ENCODE data around the gene SLC38A4. TPM values are rescaled to one million over a fixed set of nuclear protein-coding genes. Genes with fewer than 3 reads are reported as not detected.
A peak's percentile ranks its signal among the peaks of the same experiment; 100 is the strongest.

SLC38A4 gene
- total RNA-seq (2014; rRNA removed; shearing (Covaris generic)) = 12.5 and 13.3 TPM in 2 replicates
- polyA plus RNA-seq (2016; fragmentation: Nextera tagmentation; extraction: Ambion mirVana) = 5.8 and 6.2 TPM in 2 replicates
- long read RNA-seq = 0 reads

GRCh38 chr12:46825591-46826414 lies at the start of gene SLC38A4:
Gene SLC38A4 (minus strand): TSS chr12:46825997. CDS start chr12:46793071, 32,926 bp downstream.
- peak; percentile 99 for ATAC-seq

GRCh38 chr12:46875095-46875494 lies 49.3 kb upstream of the SLC38A4 start:
- H3K27me3 Mint-ChIP-seq (ENCODE audit: insufficient read depth, low read depth, poor library complexity) = peaks cover 2% of the 10 kb centered on the region
- TF ChIP-seq ZNF114 (CRISPR knock-in tag; IDR thresholded peaks at IDR 0.05) (no peak), CTCF (conservative IDR thresholded peaks at IDR 0.05; ENCODE audit: low read depth in 2 of 2) (no peak), CREB1 (CRISPR knock-in tag; IDR thresholded peaks at IDR 0.05; ENCODE audit: low read depth) (no peak), NANOG (IDR thresholded peaks at IDR 0.05; ENCODE audit: borderline replicate concordance) (no peak), STAT1 (IDR thresholded peaks at IDR 0.05; ENCODE audit: unreplicated experiment) (no peak), POLR2AphosphoS5 (IDR thresholded peaks at IDR 0.05; ENCODE audit: low read depth) (no peak)

More at GRCh38 chr12:46825591-46826414, at the start of gene SLC38A4:
- H3K79me2 ChIP-seq (replicated peaks; ENCODE audit: insufficient read depth) = 0 out of 2 replicates have a peak, but pooled peaks cover 5% of the 10 kb centered on the region
- peak within 1 kb of the TSS; percentile 60 for H3K4me3 ChIP-seq
- peaks cover 12% of the 10 kb centered on the region for H3K27me3 Mint-ChIP-seq (ENCODE audit: insufficient read depth, low read depth, poor library complexity)
- H4K20me1 ChIP-seq (replicated peaks; ENCODE audit: insufficient read depth) = peaks cover 5% of the 10 kb centered on the region
- H3K4me1 ChIP-seq (ENCODE audit: insufficient read depth) = peaks cover 11% of the 10 kb centered on the region; the same call in 1 of the 2 replicates
- no peaks in the 10 kb centered on the region for H3K36me3 ChIP-seq (ENCODE audit: insufficient read depth)
- H3K27ac ChIP-seq (ENCODE audit: low read depth) = no peak within 1 kb of the TSS
- H3K4me3 Mint-ChIP-seq = peak within 1 kb of the TSS; percentile 79
- H3K4me1 Mint-ChIP-seq = peaks cover 12% of the 10 kb centered on the region; the same call in 2 of the 3 replicates
- peak; percentile 80 for DNase-seq (ENCODE audit: low spot score)
- TF ChIP-seq CTCF (conservative IDR thresholded peaks at IDR 0.05; ENCODE audit: low read depth in 2 of 2) (peak; percentile 14 to 40; a peak in 2 of 4 replicates), NANOG (IDR thresholded peaks at IDR 0.05; ENCODE audit: borderline replicate concordance) (no peak)
- peak within 1 kb of the TSS; percentile 63; the same call in 1 of the 2 replicates for H2AFZ ChIP-seq
- no peaks in the 10 kb centered on the region for H3F3A ChIP-seq (replicated peaks; ENCODE audit: low read depth)
- peak within 1 kb of the TSS; percentile 91 for H3K4me2 ChIP-seq
- no peak within 1 kb of the TSS for H3K27ac Mint-ChIP-seq
- H3K36me3 Mint-ChIP-seq (ENCODE audit: low read depth) = no peaks in the 10 kb centered on the region
- H3K27me3 ChIP-seq (ENCODE audit: insufficient read depth) = peaks cover 51% of the 10 kb centered on the region
- H3K9me3 Mint-ChIP-seq = no peaks in the 10 kb centered on the region
- H3K9me2 ChIP-seq (ENCODE audit: insufficient read depth) = no peaks in the 10 kb centered on the region; the same call in 1 of the 2 replicates

More at GRCh38 chr12:46875095-46875494, 49.3 kb upstream of the SLC38A4 start:
- Histone ChIP-seq H3K27me3 (ENCODE audit: insufficient read depth) (no peaks in the 10 kb centered on the region), H3K4me1 (ENCODE audit: insufficient read depth) (no peaks in the 10 kb centered on the region), H3K27ac (ENCODE audit: low read depth) (no peak overlapping the region), H4K20me1 (replicated peaks; ENCODE audit: insufficient read depth) (no peaks in the 10 kb centered on the region), H3K4me2 (no peak overlapping the region), H2AFZ (no peak overlapping the region), H3K36me3 (ENCODE audit: insufficient read depth) (peaks cover 6% of the 10 kb centered on the region; the same call in 1 of the 2 replicates), H3K79me2 (replicated peaks; ENCODE audit: insufficient read depth) (no peaks in the 10 kb centered on the region), H3K4me3 (no peak overlapping the region), H3K9me2 (ENCODE audit: insufficient read depth) (peaks cover 16% of the 10 kb centered on the region), H3F3A (replicated peaks; ENCODE audit: low read depth) (no peaks in the 10 kb centered on the region)
- Mint-ChIP-seq H3K9me3 (peaks cover 41% of the 10 kb centered on the region), H3K27ac (no peak overlapping the region), H3K36me3 (ENCODE audit: low read depth) (peaks cover 5% of the 10 kb centered on the region; the same call in 2 of the 3 replicates), H3K4me3 (no peak overlapping the region), H3K4me1 (no peaks in the 10 kb centered on the region)
- ATAC-seq (no peak), DNase-seq (ENCODE audit: low spot score) (no peak)
